Uterus (tissue), 2 donors: ENCODE data around the gene CPSF3.
"Not testable (repeated sequence)": the region's sequence is repeated elsewhere in the genome, so short reads cannot be mapped to it uniquely, and the experiment has no call there.

Experiments
- POLR2A ChIP-seq, 2 donors: fragments of 450-650 bp; IDR thresholded peaks; one replicate each; pipeline ENCODE4 v1.6.1; 2016; ENCODE audit warnings: antibody characterized with exemption in 2 of 2, mild to moderate bottlenecking in 1 of 2, moderate library complexity in 1 of 2
- TF ChIP-seq, protein P1 (sequence below), 4 experiments: fragments of 200-600 bp in 2 of 4; fragments of 450-650 bp in 2 of 4; sonication (generic) in 2 of 4; IDR thresholded peaks; one replicate each; pipeline ENCODE4 v1.5.1; 2016 to 2019; ENCODE audit warnings: antibody characterized with exemption in 4 of 4, mild to moderate bottlenecking in 2 of 4, moderate library complexity in 1 of 4

DNA sequence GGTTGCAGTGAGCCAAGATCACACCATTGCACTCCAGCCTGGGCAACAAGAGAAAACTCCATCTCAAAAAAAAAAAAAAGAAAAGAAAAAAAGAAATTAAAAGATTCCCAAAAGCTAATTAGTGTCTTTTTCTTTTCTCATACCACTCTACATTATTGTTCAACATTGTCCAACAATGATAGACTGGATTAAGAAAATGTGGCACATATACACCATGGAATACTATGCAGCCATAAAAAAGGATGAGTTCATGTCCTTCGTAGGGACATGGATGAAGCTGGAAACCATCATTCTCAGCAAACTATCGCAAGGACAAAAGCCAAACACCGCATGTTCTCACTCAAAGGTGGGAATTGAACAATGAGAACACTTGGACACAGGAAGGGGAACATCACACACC lies 90.5 kb downstream of the CPSF3 start:
- TF ChIP-seq, protein P1, sequence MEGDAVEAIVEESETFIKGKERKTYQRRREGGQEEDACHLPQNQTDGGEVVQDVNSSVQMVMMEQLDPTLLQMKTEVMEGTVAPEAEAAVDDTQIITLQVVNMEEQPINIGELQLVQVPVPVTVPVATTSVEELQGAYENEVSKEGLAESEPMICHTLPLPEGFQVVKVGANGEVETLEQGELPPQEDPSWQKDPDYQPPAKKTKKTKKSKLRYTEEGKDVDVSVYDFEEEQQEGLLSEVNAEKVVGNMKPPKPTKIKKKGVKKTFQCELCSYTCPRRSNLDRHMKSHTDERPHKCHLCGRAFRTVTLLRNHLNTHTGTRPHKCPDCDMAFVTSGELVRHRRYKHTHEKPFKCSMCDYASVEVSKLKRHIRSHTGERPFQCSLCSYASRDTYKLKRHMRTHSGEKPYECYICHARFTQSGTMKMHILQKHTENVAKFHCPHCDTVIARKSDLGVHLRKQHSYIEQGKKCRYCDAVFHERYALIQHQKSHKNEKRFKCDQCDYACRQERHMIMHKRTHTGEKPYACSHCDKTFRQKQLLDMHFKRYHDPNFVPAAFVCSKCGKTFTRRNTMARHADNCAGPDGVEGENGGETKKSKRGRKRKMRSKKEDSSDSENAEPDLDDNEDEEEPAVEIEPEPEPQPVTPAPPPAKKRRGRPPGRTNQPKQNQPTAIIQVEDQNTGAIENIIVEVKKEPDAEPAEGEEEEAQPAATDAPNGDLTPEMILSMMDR (IDR thresholded peaks at IDR 0.05), result not testable (repeated sequence)
- not testable (repeated sequence) for TF ChIP-seq POLR2A (IDR thresholded peaks at IDR 0.05)
